HL-60 (cell line): ENCODE measurements around the gene ISG20.

ENCODE experiments used
- DNase-seq, 2 experiments: peaks; one replicate each; pipeline ENCODE4 v3.0.0-alpha.2; 2010 to 2020; ENCODE audit warnings: low read depth in 1 of 2, low spot score in 1 of 2
- H3K27ac ChIP-seq: fragments of 250-450 bp; sonication (Bioruptor Pico); replicated peaks from 2 replicates; pipeline ENCODE4 v1.5.1; 2020; ENCODE audit warnings: mild to moderate bottlenecking, moderate library complexity
- H3K27me3 ChIP-seq: fragments of 250-450 bp; sonication (Bioruptor Pico); 2 replicates; pipeline ENCODE4 v1.5.1; 2021; ENCODE audit warnings: mild to moderate bottlenecking, moderate library complexity; ENCODE audit not compliant: insufficient read depth, poor library complexity, severe bottlenecking
- H3K4me3 ChIP-seq: replicated peaks from 2 replicates; pipeline ENCODE4 v1.5.1; 2011; ENCODE audit warnings: mild to moderate bottlenecking, control low read depth, low read length; ENCODE audit not compliant: insufficient read depth
- GABPA ChIP-seq: IDR thresholded peaks from 2 replicates; pipeline ENCODE4 v1.6.1; 2012; ENCODE audit warnings: low read depth
- POLR2AphosphoS5 ChIP-seq: IDR thresholded peaks from 2 replicates; pipeline ENCODE4 v1.6.1; 2012; ENCODE audit warnings: low read depth
- SPI1 ChIP-seq: IDR thresholded peaks from 2 replicates; pipeline ENCODE4 v1.6.1; 2012; ENCODE audit warnings: low read depth, mild to moderate bottlenecking, borderline replicate concordance
- TF ChIP-seq, protein P1 (sequence below): IDR thresholded peaks from 2 replicates; pipeline ENCODE4 v1.6.1; 2012; ENCODE audit warnings: low read depth; ENCODE audit not compliant: insufficient replicate concordance
- TF ChIP-seq, protein P2 (sequence below): IDR thresholded peaks from one replicate; pipeline ENCODE4 v1.5.1; 2011; ENCODE audit warnings: low read length, control low read depth, inconsistent platforms; ENCODE audit not compliant: insufficient read depth

ISG20 gene

DNA sequence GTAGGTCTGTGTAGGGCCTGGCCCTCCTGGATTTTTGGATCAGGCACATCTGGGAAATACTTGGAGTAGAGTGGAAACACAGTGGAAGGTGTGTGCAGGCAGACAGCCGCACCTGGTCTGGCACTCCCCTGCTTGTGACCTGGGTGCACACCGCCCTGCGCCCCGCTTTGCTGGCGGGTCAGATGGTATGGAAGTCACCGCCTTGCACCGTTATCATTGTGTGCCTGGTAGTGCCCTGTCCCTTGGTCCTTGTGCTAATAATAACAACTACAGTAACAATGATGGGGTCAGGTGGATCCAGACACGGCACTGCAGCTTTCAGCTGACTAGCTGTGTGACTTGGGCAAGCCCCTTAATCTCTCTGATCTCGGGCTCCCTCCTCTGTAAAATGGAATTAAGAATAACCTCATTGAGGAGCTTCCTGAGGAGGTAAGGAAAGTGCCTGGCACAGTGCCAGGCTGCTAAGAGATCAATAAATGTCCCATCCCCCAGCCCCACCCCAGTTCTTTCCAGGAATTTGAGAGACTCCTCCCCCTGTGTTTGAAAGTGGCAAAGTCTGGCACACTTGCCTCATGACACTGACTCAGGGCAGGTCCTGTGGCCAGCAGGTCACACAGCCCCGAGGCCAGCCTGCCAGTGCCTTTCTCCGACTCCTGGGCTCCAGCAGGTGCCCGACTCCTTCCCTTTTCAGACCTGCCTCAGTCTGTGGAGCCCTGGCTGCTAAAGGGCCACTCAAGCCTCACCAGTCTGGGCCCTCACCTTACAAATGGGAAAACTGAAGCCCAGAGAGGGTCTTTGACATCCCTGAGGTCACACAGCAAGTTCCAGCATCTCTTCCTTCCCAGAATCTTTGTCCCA, 9.8 kb downstream of the ISG20 start:
- TF ChIP-seq POLR2AphosphoS5, result no peak
- no peak for TF ChIP-seq SPI1
- no peak for TF ChIP-seq GABPA
- TF ChIP-seq, protein P1, sequence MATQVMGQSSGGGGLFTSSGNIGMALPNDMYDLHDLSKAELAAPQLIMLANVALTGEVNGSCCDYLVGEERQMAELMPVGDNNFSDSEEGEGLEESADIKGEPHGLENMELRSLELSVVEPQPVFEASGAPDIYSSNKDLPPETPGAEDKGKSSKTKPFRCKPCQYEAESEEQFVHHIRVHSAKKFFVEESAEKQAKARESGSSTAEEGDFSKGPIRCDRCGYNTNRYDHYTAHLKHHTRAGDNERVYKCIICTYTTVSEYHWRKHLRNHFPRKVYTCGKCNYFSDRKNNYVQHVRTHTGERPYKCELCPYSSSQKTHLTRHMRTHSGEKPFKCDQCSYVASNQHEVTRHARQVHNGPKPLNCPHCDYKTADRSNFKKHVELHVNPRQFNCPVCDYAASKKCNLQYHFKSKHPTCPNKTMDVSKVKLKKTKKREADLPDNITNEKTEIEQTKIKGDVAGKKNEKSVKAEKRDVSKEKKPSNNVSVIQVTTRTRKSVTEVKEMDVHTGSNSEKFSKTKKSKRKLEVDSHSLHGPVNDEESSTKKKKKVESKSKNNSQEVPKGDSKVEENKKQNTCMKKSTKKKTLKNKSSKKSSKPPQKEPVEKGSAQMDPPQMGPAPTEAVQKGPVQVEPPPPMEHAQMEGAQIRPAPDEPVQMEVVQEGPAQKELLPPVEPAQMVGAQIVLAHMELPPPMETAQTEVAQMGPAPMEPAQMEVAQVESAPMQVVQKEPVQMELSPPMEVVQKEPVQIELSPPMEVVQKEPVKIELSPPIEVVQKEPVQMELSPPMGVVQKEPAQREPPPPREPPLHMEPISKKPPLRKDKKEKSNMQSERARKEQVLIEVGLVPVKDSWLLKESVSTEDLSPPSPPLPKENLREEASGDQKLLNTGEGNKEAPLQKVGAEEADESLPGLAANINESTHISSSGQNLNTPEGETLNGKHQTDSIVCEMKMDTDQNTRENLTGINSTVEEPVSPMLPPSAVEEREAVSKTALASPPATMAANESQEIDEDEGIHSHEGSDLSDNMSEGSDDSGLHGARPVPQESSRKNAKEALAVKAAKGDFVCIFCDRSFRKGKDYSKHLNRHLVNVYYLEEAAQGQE, result no peak
- TF ChIP-seq, protein P2, sequence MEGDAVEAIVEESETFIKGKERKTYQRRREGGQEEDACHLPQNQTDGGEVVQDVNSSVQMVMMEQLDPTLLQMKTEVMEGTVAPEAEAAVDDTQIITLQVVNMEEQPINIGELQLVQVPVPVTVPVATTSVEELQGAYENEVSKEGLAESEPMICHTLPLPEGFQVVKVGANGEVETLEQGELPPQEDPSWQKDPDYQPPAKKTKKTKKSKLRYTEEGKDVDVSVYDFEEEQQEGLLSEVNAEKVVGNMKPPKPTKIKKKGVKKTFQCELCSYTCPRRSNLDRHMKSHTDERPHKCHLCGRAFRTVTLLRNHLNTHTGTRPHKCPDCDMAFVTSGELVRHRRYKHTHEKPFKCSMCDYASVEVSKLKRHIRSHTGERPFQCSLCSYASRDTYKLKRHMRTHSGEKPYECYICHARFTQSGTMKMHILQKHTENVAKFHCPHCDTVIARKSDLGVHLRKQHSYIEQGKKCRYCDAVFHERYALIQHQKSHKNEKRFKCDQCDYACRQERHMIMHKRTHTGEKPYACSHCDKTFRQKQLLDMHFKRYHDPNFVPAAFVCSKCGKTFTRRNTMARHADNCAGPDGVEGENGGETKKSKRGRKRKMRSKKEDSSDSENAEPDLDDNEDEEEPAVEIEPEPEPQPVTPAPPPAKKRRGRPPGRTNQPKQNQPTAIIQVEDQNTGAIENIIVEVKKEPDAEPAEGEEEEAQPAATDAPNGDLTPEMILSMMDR, result no peak
- no peak overlapping the region for H3K27ac ChIP-seq

DNA sequence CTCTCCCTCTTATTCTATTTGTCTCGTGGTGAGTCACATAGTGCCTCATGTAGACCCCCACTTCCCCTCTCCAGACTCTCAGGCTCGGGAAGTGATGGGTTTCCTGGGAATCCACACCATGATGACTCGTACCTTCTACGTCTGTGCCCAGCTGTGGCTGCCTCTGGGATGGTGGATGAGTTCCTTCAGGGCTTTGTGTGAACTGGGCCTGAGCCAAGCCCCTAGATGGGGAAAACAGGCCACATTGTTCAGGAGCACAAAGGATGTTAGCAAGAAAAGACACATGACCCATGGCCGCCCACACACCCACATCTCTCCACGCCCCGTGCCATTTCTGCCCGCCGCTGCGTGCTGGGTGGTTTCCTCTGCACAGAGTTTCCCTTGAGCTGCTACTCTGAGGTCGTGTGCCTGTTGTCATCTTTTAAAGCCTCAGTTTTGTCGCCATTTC, 10.5 kb downstream of the ISG20 start:
- Histone ChIP-seq H3K27ac (no peak overlapping the region), H3K27me3 (no peaks in the 10 kb centered on the region), H3K4me3 (no peak overlapping the region)
- TF ChIP-seq, protein P2, result no peak
- TF ChIP-seq GABPA (no peak), POLR2AphosphoS5 (no peak), SPI1 (no peak)
- TF ChIP-seq, protein P1, result no peak
- no peak for DNase-seq

More for the DNA sequence above, 9.8 kb downstream of the ISG20 start:
- Histone ChIP-seq H3K4me3 (no peak overlapping the region), H3K27me3 (no peaks in the 10 kb centered on the region)
- no peak for DNase-seq

DNA sequence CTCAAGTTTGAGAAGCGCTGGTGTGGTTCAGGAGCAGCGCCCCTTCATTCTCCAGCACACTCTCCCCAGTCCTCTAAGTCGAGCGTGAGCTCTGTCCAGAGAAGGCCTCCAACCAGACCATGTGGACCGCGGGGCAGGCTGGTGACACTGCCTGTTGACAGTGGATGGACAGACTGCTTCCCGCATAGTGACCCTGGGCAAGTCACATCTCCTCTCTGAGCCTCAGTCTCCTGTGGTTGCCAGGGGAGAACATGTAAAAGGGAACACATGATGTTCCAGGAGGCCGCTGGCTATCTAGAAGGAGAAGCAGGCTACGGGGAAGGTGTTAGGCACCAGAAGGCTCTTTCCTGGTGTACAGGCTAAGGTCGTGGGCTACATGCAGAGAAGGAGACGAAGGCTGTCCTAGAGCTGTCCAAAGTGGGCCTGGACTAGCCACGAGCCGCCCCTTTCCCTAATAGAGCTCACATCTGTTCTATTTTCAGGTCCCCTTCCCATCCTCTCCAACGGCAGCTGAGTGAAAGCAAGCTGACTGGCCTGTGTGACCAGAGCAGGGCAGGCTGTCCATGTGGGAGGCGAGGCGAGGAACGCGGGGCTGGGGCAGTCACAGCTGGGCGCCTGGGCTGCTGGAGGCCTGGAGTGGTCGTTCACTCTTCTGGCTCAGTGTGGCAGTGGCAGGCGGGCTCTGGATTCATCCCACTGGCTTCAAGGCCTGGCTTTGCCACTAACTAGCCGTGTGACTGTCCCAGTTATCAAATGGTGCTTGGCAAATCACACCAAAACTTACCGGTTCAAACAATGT, 11.1 kb downstream of the ISG20 start:
- H3K4me3 ChIP-seq, result no peak overlapping the region
- DNase-seq, result no peak
- no peaks in the 10 kb centered on the region for H3K27me3 ChIP-seq
- TF ChIP-seq, protein P2, result no peak
- TF ChIP-seq GABPA (no peak), POLR2AphosphoS5 (no peak)
- TF ChIP-seq, protein P1, result no peak
- no peak overlapping the region for H3K27ac ChIP-seq
